H1 (cell line): Measurements from ENCODE around the gene GAGE12J. TPM values are rescaled to one million over a fixed set of nuclear protein-coding genes. Genes with fewer than 3 reads are reported as not detected.

ENCODE experiments used
- EP300 ChIP-seq, 2 experiments: IDR thresholded peaks; 1 replicate in 1 of 2; 2 replicates in 1 of 2; pipeline ENCODE4 v1.6.1; 2011 to 2012; ENCODE audit warnings: low read depth in 2 of 2, low read length in 2 of 2, mild to moderate bottlenecking in 2 of 2, borderline replicate concordance in 1 of 2, inconsistent platforms in 1 of 2, moderate library complexity in 1 of 2
- GTF2F1 ChIP-seq: IDR thresholded peaks from 2 replicates; pipeline ENCODE4 v1.6.1; 2012; ENCODE audit warnings: low read depth, low read length, improper control_type of control experiment, borderline replicate concordance
- polyA plus RNA-seq, 7 experiments: library from polyadenylated mRNA; depleted of rRNA in 3 of 7; stranded (reverse) in 5 of 7; unstranded in 2 of 7; fragments of >200 nt in 5 of 7; fragments of 200-250 nt in 2 of 7; gene quantifications; 1 replicate in 5 of 7; 2 replicates in 1 of 7; 4 replicates in 1 of 7; pipeline versions ENCODE4 v1.2.1 to v1.2.3, GENCODE V29; 2011 to 2013; ENCODE audit warnings: missing spikeins in 2 of 7, mixed read lengths in 2 of 7
- total RNA-seq: library from RNA; stranded (reverse); fragmentation: NEBNext Ultra II Directional; extraction: Animal tissue kit (Norgen Biotek cat#: 25700); gene quantifications from 2 replicates; pipeline ENCODE4 v1.2.1, GENCODE V29; 2021

GAGE12J gene
- total and polyA plus RNA-seq, 2 of the 8 experiments (the other 6 are each of a cell fraction or from before 2014, with no cell fraction given), result not detected

DNA sequence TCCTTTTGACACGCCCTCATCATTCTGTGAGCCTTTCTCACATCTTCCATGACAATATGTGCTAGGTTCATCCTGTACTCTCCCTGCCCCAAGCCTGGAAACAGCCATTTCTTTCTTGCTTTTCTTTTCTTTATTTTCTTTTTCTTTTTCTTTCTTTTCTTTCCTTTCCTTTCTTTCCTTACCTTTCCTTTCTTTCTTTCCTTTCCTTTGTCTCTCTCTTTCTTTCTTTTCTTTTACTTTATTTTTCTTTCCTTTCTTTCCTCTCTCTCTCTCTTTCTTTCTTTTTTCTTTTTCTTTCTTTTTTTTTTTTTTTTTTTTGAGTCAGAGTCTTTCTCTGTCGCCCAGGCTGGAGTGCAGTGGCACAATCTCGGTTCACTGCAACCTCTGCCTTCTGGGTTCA is 37.6 kb upstream of the GAGE12J start (continued):
- TF ChIP-seq GTF2F1, result no peak
- no peak for TF ChIP-seq EP300 (IDR thresholded peaks at IDR 0.05; ENCODE audit: borderline replicate concordance in 1 of 2, low read depth in 2 of 2, low read length in 2 of 2)
